Calu3 (cell line): Measurements from ENCODE around the gene PRR11. TPM values are rescaled to one million over a fixed set of nuclear protein-coding genes. Genes with fewer than 3 reads are reported as not detected.

Source experiments
- BruUV-seq: library from RNA; stranded (reverse); fragments of 400-500 nt; replicated peaks from 2 replicates; lab custom pipeline; 2021; lab: Mats Ljungman, UMichigan
- CTCF ChIA-PET: fragments of 300-600 bp; sonication (Branson Sonifier 250); formaldehyde crosslinking; loops from one replicate; lab custom pipeline; 2022; ENCODE audit warnings: antibody characterized with exemption; lab: Charles Lee
- DNase-seq: peaks from one replicate; pipeline ENCODE4 v3.0.0; 2022
- H3K27ac Mint-ChIP-seq: one replicate; pipeline ENCODE4 v1.8.0; 2022; ENCODE audit warnings: mixed read lengths; ENCODE audit not compliant: unreplicated experiment
- H3K27me3 Mint-ChIP-seq: one replicate; pipeline ENCODE4 v1.8.0; 2022; ENCODE audit warnings: mixed read lengths; ENCODE audit not compliant: unreplicated experiment
- H3K36me3 Mint-ChIP-seq: one replicate; pipeline ENCODE4 v1.8.0; 2022; ENCODE audit warnings: mild to moderate bottlenecking, moderate library complexity, mixed read lengths; ENCODE audit not compliant: insufficient read depth, unreplicated experiment
- H3K4me1 Mint-ChIP-seq: one replicate; pipeline ENCODE4 v1.8.0; 2022; ENCODE audit warnings: mild to moderate bottlenecking, low read depth, mixed read lengths; ENCODE audit not compliant: unreplicated experiment
- H3K4me3 Mint-ChIP-seq: one replicate; pipeline ENCODE4 v1.8.0; 2022; ENCODE audit warnings: mild to moderate bottlenecking, low read depth, moderate library complexity, mixed read lengths; ENCODE audit not compliant: unreplicated experiment
- H3K9me3 Mint-ChIP-seq: one replicate; pipeline ENCODE4 v1.8.0; 2022; ENCODE audit warnings: low read depth, mixed read lengths; ENCODE audit not compliant: unreplicated experiment
- intact Hi-C: fragments of 100-400 bp; cut with micrococcal nuclease; formaldehyde crosslinking; loops from one replicate; pipeline ENCODE4 v1.10.0; 2022; ENCODE audit not compliant: unreplicated experiment
- total RNA-seq: library from RNA; stranded (reverse); gene quantifications from 2 replicates; pipeline ENCODE4 v1.2.3, GENCODE V29; 2022
- TF ChIP-seq, protein P1 (sequence below): fragments of 200-600 bp; IDR thresholded peaks from one replicate; pipeline ENCODE4 v1.8.0; 2022; ENCODE audit warnings: antibody characterized with exemption; ENCODE audit not compliant: unreplicated experiment

The PRR11 gene
- total RNA-seq, 1 experiment from 2014 or later, result 52.7 TPM

DNA sequence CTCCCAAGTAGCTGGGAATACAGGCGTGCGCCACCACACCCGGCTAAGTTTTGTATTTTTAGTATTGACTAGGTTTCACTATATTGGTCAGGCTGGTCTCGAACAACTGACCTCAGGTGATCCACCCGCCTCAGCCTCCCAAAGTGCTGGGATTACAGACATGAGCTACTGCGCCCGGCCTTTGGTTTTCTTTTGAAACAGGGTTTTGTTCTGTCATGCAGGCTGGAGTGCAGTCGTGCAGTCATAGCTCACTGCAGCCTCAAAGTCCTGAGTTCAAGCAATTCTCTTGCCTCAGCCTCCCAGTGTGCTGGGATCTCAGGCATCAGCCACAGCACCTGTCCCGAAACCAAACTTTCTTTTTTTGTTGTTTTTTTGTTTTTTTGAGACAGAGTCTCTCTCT is 25.1 kb downstream of the PRR11 start:
- intact Hi-C loops, result no loop called here
- H3K36me3 Mint-ChIP-seq, result peaks cover 23% of the 10 kb centered on the region
- CTCF ChIA-PET, result no interaction called here

DNA sequence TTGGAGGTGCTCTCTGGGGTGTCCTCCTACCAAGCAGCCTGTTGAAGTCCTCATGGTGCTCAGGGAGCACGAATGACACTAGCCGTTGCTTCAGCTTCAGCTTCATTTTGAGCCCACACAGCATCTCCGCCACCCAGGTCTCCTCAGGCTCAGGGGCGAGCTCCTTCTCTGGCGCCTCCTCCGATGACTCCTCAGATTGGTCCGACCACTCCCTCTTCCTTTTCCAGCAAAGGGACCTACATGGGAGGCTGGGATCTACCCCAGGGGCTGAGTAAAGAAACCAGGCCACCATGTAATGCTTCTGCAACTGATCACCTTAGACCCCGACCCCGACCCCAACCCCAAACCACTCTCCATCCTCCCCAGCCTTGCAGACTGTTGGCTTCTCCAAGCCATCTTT is 25.9 kb downstream of the PRR11 start:
- DNase-seq, result no peak
- peaks cover 28% of the 10 kb centered on the region for H3K36me3 Mint-ChIP-seq
- H3K4me1 Mint-ChIP-seq, result peaks cover 8% of the 10 kb centered on the region
- no peaks in the 10 kb centered on the region for H3K9me3 Mint-ChIP-seq
- intact Hi-C loops, result no loop called here
- H3K4me3 Mint-ChIP-seq, result no peak overlapping the region
- H3K27me3 Mint-ChIP-seq, result no peaks in the 10 kb centered on the region
- CTCF ChIA-PET, result no interaction called here
- BruUV-seq, result no TSS peak
- no peak overlapping the region for H3K27ac Mint-ChIP-seq
- TF ChIP-seq, protein P1, sequence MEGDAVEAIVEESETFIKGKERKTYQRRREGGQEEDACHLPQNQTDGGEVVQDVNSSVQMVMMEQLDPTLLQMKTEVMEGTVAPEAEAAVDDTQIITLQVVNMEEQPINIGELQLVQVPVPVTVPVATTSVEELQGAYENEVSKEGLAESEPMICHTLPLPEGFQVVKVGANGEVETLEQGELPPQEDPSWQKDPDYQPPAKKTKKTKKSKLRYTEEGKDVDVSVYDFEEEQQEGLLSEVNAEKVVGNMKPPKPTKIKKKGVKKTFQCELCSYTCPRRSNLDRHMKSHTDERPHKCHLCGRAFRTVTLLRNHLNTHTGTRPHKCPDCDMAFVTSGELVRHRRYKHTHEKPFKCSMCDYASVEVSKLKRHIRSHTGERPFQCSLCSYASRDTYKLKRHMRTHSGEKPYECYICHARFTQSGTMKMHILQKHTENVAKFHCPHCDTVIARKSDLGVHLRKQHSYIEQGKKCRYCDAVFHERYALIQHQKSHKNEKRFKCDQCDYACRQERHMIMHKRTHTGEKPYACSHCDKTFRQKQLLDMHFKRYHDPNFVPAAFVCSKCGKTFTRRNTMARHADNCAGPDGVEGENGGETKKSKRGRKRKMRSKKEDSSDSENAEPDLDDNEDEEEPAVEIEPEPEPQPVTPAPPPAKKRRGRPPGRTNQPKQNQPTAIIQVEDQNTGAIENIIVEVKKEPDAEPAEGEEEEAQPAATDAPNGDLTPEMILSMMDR, result no peak

More for the DNA sequence above, 25.1 kb downstream of the PRR11 start:
- DNase-seq, result no peak
- Mint-ChIP-seq H3K4me1 (peaks cover 8% of the 10 kb centered on the region), H3K4me3 (no peak overlapping the region), H3K9me3 (no peaks in the 10 kb centered on the region), H3K27ac (no peak overlapping the region), H3K27me3 (no peaks in the 10 kb centered on the region)
- no TSS peak for BruUV-seq
- TF ChIP-seq, protein P1, result no peak

DNA sequence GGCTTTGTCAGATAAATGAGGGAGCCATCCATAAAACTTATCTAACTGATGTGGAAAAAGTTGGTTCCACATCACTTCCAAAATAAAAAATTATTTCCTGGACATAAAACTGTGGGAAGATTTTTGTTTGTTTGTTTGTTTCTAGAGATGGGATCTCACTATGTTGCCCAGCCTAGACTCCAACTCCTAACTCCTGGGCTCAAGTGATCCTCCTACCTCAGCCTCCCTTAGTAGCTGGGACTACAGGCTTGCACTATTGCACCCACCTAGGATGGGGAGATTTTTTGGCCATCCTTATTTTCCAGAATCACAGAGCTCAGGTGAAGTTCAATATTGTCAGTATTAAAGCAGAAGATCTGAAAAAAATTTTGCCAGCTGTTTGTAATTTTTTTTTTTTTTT is 30.5 kb downstream of the PRR11 start:
- intact Hi-C loops, result no loop called here
- no peak for DNase-seq
- Mint-ChIP-seq H3K27me3 (no peaks in the 10 kb centered on the region), H3K27ac (no peak overlapping the region), H3K4me3 (no peak overlapping the region), H3K4me1 (no peaks in the 10 kb centered on the region), H3K36me3 (peaks cover 21% of the 10 kb centered on the region), H3K9me3 (no peaks in the 10 kb centered on the region)
- TF ChIP-seq, protein P1, result no peak
- no TSS peak for BruUV-seq
- CTCF ChIA-PET, result interaction anchor here (0.7 kb wide), 1 partner anchor 200 kb away, joined by 3 read pairs; no protein-coding TSS in a partner anchor

DNA sequence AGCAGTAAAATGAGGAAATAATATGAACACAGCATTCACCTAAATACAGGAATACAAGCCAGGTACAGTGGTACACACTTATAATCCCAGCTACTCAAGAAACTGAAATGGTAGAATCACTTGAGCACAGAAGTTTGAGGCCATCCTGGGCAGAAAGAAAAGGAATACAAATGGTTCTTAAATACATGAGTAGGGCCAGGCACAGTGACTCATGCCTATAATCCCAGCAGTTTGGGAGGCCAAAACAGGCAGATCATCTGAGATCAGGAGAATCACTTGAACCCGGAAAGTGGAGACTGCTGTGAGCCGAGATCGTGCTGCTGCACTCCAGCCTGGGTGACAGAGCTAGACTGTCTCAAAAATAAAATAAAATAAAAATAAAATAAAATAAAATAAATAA is 31.3 kb downstream of the PRR11 start:
- Mint-ChIP-seq H3K27ac (no peak overlapping the region), H3K36me3 (peaks cover 16% of the 10 kb centered on the region), H3K27me3 (no peaks in the 10 kb centered on the region), H3K9me3 (no peaks in the 10 kb centered on the region), H3K4me1 (no peaks in the 10 kb centered on the region), H3K4me3 (no peak overlapping the region)
- BruUV-seq, result no TSS peak
- no peak for DNase-seq
- CTCF ChIA-PET, result no interaction called here
- intact Hi-C loops, result no loop called here
- TF ChIP-seq, protein P1, result no peak
